K562 (cell line): ENCODE results near the gene RTP3. TPM values are rescaled to one million over a fixed set of nuclear protein-coding genes. Genes with fewer than 3 reads are reported as not detected.

Experiments
- BCOR ChIP-seq: fragments of 450-650 bp; IDR thresholded peaks from 2 replicates; pipeline ENCODE4 v1.6.1; 2016
- C11orf30 ChIP-seq: fragments of 450-650 bp; IDR thresholded peaks from 2 replicates; pipeline ENCODE4 v1.6.1; 2016; ENCODE audit warnings: low read depth, mild to moderate bottlenecking
- E2F8 ChIP-seq: fragments of 450-650 bp; IDR thresholded peaks from 2 replicates; pipeline ENCODE4 v1.7.1; 2018; ENCODE audit warnings: mild to moderate bottlenecking, low read depth; ENCODE audit not compliant: partially characterized antibody
- ELF1 ChIP-seq: fragments of 200-800 bp; sonication (Bioruptor generic); IDR thresholded peaks from 2 replicates; pipeline ENCODE4 v1.6.1; 2016; ENCODE audit warnings: missing genetic modification characterization, missing compliant biosample characterization
- HDAC2 ChIP-seq: fragments of 450-650 bp; IDR thresholded peaks from 2 replicates; pipeline ENCODE4 v1.6.1; 2016; ENCODE audit warnings: mild to moderate bottlenecking
- HINFP ChIP-seq: fragments of 450-650 bp; conservative IDR thresholded peaks from 2 replicates; pipeline ENCODE4 v1.6.1; 2016; ENCODE audit warnings: missing genetic modification characterization, low read depth, mild to moderate bottlenecking, control low read depth, missing compliant biosample characterization
- HNRNPUL1 ChIP-seq: fragments of 200-400 bp; formaldehyde crosslinking; IDR thresholded peaks from 2 replicates; pipeline ENCODE4 v1.6.1; 2017; ENCODE audit warnings: low read length
- MAFG ChIP-seq: fragments of 450-650 bp; conservative IDR thresholded peaks from 2 replicates; pipeline ENCODE4 v1.6.1; 2016; ENCODE audit warnings: missing genetic modification characterization, missing compliant biosample characterization
- MLLT1 ChIP-seq, 2 experiments: fragments of 450-650 bp; IDR thresholded peaks; 2 replicates each; pipeline ENCODE4 v1.6.1; 2016
- NBN ChIP-seq: fragments of 450-650 bp; IDR thresholded peaks from 2 replicates; pipeline ENCODE4 v1.6.1; 2016; ENCODE audit warnings: low read depth, mild to moderate bottlenecking
- SMARCC2 ChIP-seq: fragments of 450-650 bp; IDR thresholded peaks from 2 replicates; pipeline ENCODE4 v1.6.1; 2017; ENCODE audit warnings: antibody characterized with exemption, moderate library complexity, mild to moderate bottlenecking, low read depth
- ZNF197 ChIP-seq: fragments of 200-800 bp; sonication (Bioruptor generic); IDR thresholded peaks from 2 replicates; pipeline ENCODE4 v1.6.1; 2016; ENCODE audit warnings: low read depth, missing genetic modification characterization, missing compliant biosample characterization
- ZNF384 ChIP-seq: IDR thresholded peaks from 2 replicates; pipeline ENCODE4 v1.6.1; 2012; ENCODE audit warnings: low read depth, low read length, improper control_type of control experiment
- ZNF512 ChIP-seq: IDR thresholded peaks from 2 replicates; pipeline ENCODE4 v1.6.1; 2016; ENCODE audit warnings: missing genetic modification characterization, missing compliant biosample characterization
- polyA plus RNA-seq, 8 experiments: library from polyadenylated mRNA; depleted of rRNA in 4 of 8; stranded (reverse) in 5 of 8; unstranded in 3 of 8; fragments of >200 nt; fragmentation: Nextera tagmentation in 2 of 8; fragmentation: Illumina TruSeq in 1 of 8; extraction: Ambion mirVana in 2 of 8; extraction: Trizol in 1 of 8; gene quantifications; 2 replicates each; pipeline versions ENCODE4 v1.2.1 to v1.2.3, GENCODE V29; 2011 to 2014; ENCODE audit warnings: inconsistent platforms in 1 of 8, missing spikeins in 1 of 8
- total RNA-seq, 7 experiments: library from RNA; depleted of rRNA in 6 of 7; stranded (reverse); fragments of >200 nt in 6 of 7; fragmentation: Illumina TruSeq in 2 of 7; extraction: Trizol in 2 of 7; gene quantifications; 2 replicates each; pipeline versions ENCODE4 v1.2.1 to v1.2.3, GENCODE V29; 2011 to 2021; ENCODE audit warnings: low replicate concordance in 1 of 7

Gene RTP3
- total and polyA plus RNA-seq, 9 of the 15 experiments (the other 6 are each of a cell fraction or from before 2014, with no cell fraction given): not detected

GRCh38 chr3:46542344-46542743 lies 44.6 kb downstream of the RTP3 start (continued):
- TF ChIP-seq ZNF384 (peak; percentile 87), E2F8 (peak; percentile 37), C11orf30 (peak; percentile 85), HINFP (tag) (0 out of 2 replicates have a peak, but pooled peaks have one; percentile 35), MAFG (tag) (peak; percentile 78), ZNF512 (tag) (peak; percentile 50; the same call in 1 of the 2 replicates), SMARCC2 (peak; percentile 80), ELF1 (tag) (no peak), HNRNPUL1 (no peak), NBN (0 out of 2 replicates have a peak, but pooled peaks have one; percentile 61), MLLT1 (IDR thresholded peaks at IDR 0.05) (peak in 1 of 2 experiments; percentile 29; a peak in 1 of 4 replicates), HDAC2 (no peak), ZNF197 (0 out of 2 replicates have a peak, but pooled peaks have one; percentile 24), BCOR (peak; percentile 13; the same call in 1 of the 2 replicates)
